ENCODE data around the gene SPR.

SPR gene

DNA sequence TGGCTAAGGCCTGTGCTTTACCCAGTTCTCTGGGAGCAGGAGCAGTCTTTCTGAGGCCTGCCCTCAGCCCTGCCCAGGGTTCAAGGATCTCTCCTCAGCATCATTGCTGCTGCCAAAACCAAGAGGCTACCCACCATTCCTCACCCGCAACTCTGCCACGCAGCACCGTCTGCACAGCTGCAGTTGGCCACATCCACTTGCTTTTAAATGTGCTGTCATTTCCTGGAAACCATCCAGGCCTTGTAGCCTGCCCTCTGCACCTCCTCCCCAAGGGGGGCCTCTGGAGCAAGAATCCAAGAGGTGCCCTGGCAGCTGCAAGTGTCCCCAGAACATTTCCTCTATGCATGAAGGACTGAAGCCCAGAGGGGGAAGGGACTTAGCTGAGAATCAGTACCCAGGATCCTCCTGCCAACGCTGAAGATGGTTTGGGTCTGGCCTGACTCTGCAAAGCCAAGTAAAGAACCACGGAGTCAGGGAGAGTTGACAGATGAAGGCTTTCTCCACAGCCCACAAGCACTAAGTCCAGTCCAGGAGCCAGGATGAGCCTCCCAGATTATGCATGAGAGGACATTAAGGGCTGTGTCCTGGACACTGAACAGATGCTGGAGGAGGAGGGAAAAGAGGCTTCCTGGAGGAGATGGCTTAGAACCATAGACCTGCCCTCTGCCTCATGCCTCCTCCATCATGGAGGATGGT is 45.0 kb downstream of the SPR start:
- DNase-seq (ENCODE audit: low spot score) = no peak

- DNase-seq (ENCODE audit: low spot score) = no peak
These were observed 45.6 kb downstream of the SPR start for GRCh38 chr2:72932805-72933204.

- DNase-seq (ENCODE audit: low spot score) = no peak
These were observed 46.0 kb downstream of the SPR start for GRCh38 chr2:72933207-72933606.

GRCh38 chr2:72933646-72934151 is 46.5 kb downstream of the SPR start:
- DNase-seq (ENCODE audit: low spot score) = no peak

- DNase-seq (ENCODE audit: low spot score) = no peak
These were observed 47.7 kb downstream of the SPR start for GRCh38 chr2:72934683-72935610.

DNA sequence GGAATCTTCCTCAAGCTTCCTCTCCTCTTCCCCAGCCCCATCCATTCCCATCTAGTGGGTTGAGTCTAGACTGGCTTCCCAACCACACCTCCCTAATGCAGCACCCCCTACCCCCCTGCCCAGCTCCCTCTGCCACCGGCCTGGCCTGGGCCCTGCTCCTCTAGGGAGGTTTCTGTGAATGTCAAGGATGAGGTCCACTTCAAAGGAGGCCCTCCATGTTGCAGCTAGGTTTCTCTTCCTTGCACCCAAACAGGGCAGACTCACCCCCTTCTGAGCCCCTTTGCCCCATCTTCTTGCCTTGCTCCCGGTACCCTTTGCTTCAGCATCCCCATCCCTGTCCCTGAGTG is 48.4 kb downstream of the SPR start:
- DNase-seq (ENCODE audit: low spot score) = no peak

DNA sequence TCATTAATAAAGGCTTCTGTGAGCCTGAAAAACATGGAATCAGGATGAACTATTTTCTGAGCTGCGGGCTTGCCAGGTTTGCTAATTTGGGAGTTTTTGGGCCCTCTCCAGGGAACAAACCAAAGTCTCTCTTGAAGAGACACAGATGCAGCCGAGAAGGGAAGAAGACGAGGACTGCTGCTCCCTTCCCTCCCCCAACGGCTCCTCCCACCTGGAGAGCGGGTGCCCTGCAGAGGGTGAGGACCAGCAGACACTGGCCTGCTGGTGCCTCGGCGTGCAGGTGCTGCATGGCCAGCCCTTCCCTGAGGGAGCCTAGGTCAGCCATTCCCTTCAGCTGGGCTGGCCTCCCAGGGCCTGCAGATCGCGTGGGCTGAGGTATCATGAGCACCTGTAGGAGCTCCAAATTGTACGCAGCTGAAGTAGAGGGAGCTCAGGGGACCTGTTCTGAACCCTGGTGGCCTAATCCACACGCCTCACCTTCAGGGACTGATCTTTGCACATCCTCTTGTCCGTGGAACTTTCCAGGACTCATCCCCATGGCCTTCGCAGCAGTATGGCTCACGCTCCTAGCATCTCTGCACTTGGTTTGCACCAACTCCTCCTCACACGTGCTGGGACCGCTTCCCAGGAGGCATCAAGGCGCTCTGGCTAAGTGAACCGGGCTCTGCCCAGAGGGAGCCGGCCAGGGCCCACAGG is 49.6 kb downstream of the SPR start:
- DNase-seq (ENCODE audit: low spot score) = no peak

- DNase-seq (ENCODE audit: low spot score) = no peak
These were observed 50.1 kb downstream of the SPR start for GRCh38 chr2:72937356-72937669.

DNA sequence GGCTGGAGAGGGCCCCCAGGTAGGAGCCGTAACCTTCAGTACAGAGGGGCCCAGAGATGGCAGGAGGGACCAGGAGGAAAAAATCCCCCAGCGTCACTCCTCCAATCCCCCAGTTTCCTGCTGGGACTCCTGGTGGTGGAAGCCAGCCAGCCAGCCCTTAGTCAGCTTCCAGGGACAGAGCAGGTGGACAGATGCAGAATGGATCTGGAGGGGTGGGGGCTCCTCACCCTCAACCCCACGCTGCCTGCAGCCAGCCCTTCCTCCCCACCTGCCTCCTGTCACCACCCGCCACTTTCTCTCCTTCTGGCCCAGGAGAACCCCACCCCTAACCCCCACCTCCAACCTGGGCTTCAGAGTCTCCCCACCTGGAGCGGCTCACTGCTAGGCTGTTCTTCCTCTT is 51.2 kb downstream of the SPR start:
- DNase-seq (ENCODE audit: low spot score) = no peak

DNA sequence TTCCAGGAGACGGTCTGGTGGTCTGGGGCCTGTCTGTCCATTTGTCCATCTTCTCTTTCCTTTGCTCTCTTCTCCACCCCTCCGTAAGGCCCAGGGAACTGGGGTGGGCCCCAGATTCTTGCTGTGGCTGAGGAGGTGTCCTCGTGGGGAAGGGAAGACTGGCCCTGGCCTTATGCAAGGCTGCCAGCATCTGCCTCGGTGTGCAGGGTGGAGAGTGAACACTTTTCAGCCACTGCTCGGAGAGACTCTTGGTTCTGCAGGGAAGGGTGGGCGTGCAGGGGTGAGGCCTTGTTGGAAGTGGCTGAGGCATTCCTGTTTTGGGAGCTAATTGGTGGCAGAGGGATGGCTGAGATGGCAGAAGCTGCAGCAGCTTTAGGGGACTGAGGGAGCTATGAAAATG is 53.2 kb downstream of the SPR start:
- no peak for DNase-seq (ENCODE audit: low spot score)

DNA sequence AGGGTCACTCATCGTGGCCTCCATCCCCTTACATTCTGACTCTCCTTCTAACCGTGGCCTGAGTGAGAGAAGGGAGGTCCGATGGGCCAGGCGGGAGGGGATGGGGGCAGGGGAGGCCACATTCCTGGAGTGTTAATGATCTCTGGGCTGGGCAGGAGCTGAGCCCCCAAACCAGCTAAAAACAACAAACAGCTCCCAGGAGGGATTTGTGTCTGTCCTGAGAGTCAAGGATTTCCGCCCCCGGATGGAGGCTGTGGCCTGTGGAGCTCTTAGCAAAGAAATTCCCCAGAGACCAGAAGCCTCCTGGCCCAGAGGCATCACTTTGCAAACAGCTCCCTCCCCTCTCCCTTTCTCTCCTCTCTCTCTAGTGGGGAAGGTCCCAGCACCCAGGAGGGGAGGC is 53.6 kb downstream of the SPR start:
- no peak for DNase-seq (ENCODE audit: low spot score)
